HUDEP-2 (cell line): ENCODE results near the gene RFWD3.

ENCODE experiments used
- DNase-seq, 76 experiments: peaks; one replicate each; lab custom pipeline; 2025; ENCODE audit not compliant: unreplicated experiment in 76 of 76; lab: John Stamatoyannopoulos, UW

Gene RFWD3

DNA sequence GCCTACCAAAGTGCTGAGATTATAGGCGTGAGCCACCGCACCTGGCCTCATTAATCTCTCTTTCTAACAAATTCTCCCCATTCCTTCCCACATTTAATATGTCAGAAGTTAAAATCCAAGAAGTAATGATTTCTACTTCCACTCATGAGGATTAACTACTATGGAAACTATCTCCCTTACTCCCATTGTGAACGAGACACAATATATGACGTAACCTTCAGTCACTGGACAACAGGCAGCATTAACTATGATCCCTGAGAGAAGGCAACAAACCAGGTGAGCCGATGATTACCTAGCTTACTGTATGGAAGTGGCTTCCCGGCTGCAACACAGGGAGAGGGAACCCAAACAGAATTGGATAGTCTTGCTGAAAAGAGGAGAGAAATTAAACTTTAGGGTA is 79.7 kb downstream of the RFWD3 start:
- DNase-seq = no peak

DNA sequence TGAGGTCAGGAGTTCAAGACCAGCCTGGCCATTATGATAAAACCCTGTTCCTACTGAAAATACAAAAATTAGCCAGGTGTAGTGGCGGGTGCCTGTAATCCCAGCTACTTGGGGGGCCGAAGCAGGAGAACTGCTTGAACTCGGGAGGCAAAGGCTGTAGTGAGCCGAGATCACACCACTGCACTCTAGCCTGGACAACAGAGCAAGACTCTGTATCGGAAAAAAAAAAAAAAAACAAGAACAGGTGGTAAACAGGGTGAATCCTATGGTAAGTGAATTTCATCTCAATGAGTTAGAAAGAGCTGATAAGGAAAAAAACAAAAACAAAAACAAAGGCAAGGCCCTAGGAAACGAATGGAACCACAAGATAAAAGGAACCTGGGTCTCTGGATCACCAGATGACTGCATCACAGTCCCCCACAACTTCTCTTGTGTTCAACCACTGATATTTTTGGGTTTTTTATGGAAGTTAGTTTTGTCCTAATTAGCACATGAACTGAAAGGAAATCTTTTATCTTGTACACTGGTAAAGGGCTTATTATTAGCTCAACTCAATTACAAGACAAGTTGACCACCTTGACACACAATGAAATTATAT is 80.7 kb downstream of the RFWD3 start:
- no peak for DNase-seq

DNA sequence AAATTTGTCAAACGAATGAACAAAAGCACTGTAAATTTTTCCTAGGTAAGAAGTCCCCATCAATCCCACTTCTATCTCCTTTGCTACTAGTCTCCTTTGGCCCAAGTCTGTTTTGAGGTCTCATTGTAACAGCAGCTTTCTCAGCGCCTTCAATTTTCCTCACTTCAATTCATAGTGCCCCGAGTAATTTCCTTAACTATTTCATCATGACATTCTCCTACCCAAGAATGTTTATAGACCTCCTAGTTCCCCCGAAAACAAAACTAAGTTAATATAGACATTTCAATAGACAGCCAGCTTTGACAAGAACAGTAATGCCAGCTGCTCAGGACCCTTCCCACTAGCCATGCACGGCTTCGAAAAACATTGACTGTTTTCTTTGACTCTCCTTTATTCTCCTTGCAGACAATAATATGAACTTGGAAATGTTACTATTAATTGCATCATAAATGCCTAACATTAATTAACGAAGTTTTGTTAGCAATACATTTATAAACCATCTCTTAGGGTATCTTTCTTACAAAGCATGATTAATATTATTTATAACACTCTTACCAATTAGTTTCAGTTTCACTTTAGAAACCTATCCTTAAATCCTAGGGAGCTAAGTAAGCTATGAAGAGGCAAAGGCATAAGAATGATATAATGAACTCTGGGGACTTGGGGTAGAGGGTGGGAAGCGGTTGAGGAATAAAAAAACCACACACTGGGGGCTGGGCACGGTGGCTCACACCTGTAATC is 82.6 kb downstream of the RFWD3 start:
- no peak for DNase-seq

DNA sequence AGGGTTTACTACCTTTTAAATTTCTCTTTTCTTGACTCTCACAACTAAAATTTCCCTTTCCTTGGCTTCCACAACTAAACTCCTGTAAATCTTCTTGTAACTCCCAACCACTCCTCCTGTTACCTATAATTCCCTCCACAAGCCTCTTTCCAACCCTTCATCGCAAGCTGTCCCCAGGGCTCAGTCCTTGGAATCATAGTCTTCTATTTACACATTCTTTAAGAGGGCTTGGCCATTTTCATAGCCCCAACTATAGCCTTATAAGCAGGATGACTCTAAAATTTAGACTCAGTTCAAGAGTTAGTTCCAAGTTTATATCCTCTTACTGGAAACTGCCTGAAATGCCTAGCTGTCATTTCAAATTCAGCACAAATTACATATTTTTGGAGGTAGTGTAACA is 83.7 kb downstream of the RFWD3 start:
- DNase-seq = no peak

DNA sequence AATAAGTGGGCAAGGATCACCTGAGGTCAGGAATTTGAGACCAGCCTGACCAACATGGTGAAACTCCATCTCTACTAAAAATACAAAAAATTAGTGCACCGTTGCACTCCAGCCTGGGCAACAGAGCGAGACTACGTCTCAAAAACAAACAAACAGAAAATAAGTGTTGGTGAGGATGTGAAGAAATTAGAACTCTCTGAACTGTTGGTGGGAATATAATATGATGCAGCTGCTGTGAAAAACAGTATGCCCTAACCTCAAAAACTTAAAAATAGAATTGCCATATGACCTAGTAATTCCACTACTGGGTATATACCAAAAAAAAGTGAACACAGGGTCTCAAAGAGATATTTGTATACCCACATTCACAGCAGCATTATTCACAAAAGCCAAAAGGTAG is 85.8 kb downstream of the RFWD3 start:
- no peak for DNase-seq

DNA sequence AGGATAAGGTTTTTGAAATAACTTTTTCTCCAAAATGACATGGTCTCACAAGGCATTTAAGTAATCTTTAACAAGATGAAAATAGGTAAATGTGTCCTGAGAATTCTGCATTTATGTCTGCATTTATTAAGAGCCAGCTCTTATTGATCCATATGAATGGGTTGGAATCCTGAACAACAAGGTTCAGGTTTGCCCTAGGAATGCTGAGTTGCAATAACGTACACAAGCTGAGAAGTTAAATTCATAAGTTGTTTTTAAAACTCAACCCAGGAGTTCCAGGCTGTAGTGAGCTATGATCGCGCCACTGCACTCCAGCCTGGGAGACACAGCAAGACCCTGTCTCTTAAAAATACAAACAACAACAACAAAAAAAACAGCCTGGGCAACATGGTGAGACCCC is 87.8 kb downstream of the RFWD3 start:
- no peak for DNase-seq

DNA sequence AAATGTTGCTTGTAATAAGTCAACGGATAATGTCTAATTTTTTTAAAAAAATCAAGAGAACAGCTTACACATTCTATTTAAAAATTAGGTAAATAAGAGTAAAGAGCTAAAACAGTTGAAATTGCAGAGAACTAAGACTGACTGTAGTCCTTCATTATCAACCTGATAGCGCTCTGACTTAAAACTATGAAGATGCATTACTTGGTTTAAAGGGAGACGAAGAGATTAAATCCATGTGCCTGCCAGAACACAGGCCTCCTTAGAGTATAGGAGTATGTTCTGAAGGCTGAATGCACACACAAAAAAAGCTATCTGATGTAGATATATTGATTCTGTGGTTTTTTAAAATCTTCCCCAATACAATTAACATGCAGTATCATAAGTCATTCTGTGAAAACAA is 88.2 kb downstream of the RFWD3 start:
- DNase-seq = no peak

DNA sequence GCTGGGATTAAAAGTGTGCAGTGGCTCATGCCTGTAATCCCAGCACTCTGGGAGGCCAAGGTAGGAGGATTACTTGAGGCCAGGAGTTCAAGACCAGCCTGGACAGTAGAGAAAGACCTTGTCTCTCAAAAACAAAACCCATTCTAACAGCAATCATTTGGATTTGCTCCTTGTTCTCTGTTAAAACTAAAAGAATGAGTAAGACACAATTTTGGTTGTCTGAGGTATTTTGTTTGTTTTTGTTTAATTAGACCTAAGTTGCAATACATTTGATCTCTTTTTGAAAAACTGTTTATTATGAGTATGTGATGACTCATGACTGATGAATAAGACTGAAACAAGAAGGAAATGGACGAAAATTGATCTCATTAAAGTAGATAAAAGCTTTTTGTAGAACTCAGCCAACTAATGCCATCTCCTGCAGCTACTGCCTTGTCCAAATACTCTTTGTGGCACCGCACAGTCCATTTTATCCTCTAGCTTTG is 88.8 kb downstream of the RFWD3 start:
- no peak for DNase-seq

DNA sequence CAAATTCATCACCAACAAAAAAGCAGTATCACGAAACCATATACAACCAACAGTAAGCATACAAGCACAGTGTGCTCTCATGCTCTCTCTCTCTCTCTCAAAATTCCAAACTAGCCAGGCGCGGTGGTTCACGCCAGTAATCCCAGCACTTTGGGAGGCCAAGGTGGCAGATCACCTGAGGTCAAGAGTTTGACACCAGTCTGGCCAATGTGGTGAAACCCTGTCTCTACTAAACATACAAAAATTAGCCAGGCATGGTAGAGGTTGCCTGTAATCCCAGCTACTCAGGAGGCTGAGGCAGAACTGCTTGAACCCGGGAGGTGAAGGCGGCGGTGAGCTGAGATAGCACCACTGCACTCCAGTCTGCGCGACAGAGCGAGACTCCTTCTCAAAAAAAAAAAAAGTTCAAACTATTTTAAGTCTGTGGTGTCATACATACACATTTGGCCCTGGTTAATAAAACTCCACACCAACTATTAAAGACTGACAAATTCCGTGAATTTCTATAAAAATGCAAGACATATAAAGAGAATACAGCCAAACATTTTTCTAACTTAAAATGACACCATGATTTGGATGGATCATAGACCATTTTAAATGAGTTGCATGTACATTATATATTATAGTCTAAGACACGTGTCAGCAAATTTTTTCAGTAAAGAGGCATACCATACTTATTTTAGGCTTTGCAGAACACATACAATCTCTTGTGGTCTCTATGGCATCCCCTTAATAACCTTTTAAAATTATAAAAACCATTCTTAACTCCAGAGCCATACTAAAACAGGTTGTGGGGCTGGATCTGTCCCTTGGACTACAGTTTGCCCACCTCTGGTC is 90.7 kb downstream of the RFWD3 start:
- no peak for DNase-seq

DNA sequence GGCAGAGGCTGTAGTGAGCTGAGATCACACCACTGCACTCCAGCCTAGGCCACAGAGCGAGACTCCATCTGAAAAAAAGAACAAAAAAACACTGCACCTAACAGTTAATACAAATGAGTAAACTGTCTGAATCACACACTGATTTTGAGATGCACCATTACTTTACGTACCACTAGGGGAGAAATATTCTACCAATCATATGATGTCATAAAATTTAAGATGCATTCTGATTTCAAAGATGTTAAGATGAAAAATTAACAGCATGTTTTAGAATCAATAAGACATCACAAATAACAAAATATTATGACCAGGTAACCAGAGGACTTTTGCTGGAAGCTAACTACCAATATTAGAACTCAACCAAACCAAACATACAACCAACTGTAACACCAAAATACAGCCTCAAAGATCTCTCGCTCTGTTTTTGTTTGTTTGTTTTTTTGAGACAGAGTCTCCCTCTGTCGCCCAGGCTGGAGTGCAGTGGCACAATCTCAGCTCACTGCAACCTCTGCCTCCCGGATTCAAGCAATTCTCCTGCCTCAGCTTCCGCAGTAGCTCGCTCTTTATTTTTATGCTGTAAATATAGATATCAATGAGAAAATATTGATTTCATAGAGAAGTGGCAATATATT is 91.4 kb downstream of the RFWD3 start:
- no peak for DNase-seq

DNA sequence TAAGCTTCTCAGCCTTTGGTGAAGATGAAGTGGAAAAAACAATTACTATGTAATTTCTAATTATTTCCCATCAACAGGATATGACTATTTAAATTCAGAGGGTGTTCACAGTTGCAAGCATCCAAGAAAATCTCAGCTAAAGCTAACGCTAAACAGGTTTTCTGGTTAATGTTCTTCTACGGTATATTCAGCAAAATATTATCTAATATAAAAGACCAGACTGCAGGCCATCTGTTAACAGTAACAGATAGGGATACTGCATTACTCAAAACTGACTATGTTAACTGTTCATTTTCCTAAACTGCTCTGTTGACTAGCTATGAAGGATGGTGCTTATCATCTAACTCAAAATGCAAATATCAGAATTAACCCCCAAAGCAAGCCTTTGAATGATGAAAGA is 92.5 kb downstream of the RFWD3 start:
- no peak for DNase-seq

DNA sequence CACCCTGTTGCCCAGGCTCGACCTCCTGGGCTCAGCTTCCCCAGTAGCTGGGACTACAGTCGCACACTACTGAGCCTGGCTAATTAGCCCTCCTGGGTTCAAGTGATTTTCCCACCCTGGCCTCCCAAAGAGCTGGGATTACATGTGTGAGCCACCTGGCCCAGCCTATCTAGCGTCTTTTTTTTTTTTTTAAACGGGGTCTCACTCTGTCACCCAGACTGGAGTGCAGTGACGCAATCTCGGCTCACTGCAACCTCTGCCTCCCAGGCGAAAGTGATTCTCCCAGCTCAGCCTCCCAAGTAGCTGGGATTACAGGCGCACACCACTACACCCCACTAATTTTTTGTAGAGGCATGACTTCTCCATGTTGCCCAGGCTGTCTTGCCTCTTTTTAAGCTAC is 93.1 kb downstream of the RFWD3 start:
- DNase-seq = no peak
